Stimulated activated CD8-positive, alpha-beta memory T cell treated with anti-CD3 and anti-CD28 coated beads, Interleukin-7, amount 100 ng/mL, for 48 hours (primary cell): ENCODE measurements around the gene OR6C2.
"Not testable (repeated sequence)": the region's sequence is repeated elsewhere in the genome, so short reads cannot be mapped to it uniquely, and the experiment has no call there.

ENCODE experiments used
- DNase-seq, 2 donors: peaks; one replicate each; pipeline ENCODE4 v3.0.0-alpha.2; 2020; ENCODE audit warnings: low read depth in 1 of 2; ENCODE audit errors: extremely low read depth in 1 of 2

Gene OR6C2

GRCh38 chr12:55470088-55470829 is 26.4 kb downstream of the OR6C2 start, which contains the start of gene OR6C70:
TSS of gene OR6C70 (minus strand) at chr12:55470138. CDS start at chr12:55470138, 0 bp downstream.
- no peak for DNase-seq

- DNase-seq: no peak
Measured at GRCh38 chr12:55472264-55472663, 28.4 kb downstream of the OR6C2 start.

GRCh38 chr12:55479136-55479535 is 35.3 kb downstream of the OR6C2 start:
- DNase-seq: not testable (repeated sequence)

DNA sequence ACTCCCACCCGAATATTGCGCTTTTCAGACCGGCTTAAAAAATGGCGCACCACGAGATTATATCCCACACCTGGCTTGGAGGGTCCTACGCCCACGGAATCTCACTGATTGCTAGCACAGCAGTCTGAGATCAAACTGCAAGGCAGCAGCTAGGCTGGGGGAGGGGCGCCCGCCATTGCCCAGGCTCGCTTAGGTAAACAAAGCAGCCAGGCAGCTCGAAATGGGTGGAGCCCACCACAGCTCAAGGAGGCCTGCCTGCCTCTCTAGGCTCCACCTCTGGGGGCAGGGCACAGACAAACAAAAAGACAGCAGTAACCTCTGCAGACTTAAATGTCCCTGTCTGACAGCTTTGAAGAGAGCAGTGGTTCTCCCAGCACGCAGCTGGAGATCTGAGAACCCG is 40.4 kb downstream of the OR6C2 start:
- not testable (repeated sequence) for DNase-seq

DNA sequence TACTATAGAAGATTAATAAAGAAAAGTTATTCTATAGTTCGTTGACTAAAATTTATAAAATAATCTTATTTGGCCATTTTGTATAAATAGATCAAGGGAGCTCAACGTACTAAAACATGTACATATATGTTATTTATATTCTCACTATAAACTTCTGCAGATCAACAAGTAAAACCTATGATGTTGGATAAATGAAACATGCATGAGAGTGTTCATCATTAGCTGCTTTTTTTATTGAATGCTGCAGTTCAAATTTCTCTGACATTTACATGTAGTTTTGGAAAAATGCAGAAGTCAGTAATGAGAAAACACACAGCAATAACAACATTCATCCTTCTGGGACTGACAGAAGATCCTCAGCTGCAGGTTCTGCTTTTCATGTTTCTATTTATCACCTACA is 48.2 kb downstream of the OR6C2 start, which contains the start of gene OR6C68:
Gene OR6C68 (plus strand): TSS at position 301 of the 400 bp plus-strand sequence. CDS start 0 bp downstream, at position 301.
- no peak for DNase-seq

GRCh38 chr12:55495490-55495889 is 51.6 kb downstream of the OR6C2 start:
- DNase-seq: no peak

- DNase-seq: no peak
Measured at GRCh38 chr12:55499231-55499630, 55.4 kb downstream of the OR6C2 start.

DNA sequence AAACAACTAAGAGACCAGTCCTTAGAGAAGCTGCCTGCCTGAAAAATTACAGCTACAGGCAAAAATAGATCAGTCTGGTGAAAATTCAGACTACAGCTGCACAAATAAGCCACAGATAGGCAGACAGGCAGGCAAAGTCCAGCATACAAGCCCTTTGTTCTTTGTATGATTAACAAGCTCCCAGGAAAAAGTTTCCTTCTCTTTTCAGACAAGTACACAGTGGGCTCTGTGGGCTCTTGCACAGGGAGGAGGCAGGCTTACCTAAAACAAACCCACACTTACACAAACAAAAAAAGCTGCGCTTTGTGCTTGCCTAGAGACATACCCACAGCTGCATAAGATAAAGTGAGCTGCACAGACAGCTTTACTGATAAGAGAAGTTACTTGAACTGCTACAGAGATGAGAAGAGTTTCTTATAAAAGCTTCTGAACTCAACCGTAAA is 56.0 kb downstream of the OR6C2 start:
- DNase-seq: no peak

GRCh38 chr12:55501601-55502000 is 57.7 kb downstream of the OR6C2 start:
- DNase-seq: no peak
